ENCODE results near the gene MPLKIP.
"Not testable (repeated sequence)": the region's sequence is repeated elsewhere in the genome, so short reads cannot be mapped to it uniquely, and the experiment has no call there.

Gene MPLKIP

DNA sequence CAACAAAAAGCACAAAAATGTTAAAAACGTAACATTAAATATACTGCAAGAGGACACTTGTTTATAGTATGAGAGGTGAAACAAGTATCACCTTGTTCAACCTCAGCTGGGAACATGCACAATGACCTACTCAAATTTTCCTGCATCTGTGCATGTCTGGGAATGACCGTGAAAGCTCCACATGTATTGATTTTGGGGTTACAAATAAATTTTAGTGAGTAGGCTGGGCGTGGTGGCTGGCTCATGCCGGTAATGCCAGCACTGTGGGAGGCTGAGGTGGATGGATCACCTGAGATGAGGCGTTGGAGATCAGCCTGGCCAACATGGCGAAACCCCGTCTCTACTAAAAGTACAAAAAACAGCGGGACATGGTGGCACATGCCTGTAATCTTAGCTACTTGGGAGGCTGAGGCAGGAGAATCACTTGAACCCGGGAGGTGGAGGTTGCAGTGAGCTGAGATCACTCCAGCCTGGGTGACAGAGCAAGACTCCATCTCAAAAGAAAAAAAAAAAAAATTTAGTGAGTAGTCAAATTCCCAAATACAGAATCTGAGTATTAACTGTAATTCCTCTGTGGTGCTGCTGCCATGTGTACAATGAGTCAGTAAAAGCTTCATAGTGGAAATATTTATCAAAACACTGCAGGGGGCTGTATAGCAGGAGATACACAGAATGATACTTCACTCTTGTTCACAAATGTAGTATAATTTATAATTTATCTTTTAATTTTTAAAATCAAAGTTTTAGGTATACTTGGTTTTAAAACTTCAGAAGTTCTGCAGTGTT lies 41.5 kb upstream of the MPLKIP start:
- Histone ChIP-seq H4K20me1 (ENCODE audit: control insufficient read depth, insufficient read depth, low read depth, low read length) (no peaks in the 10 kb centered on the region), H3F3A (ENCODE audit: control insufficient read depth, insufficient read depth) (no peaks in the 10 kb centered on the region), H3K4me2 (ENCODE audit: low read length) (no peak overlapping the region), H3K9me3 (ENCODE audit: control insufficient read depth, insufficient read depth, low read length) (no peaks in the 10 kb centered on the region), H3K36me3 (ENCODE audit: control insufficient read depth, low read length) (no peaks in the 10 kb centered on the region), H3K4me3 (ENCODE audit: low read length) (no peak overlapping the region), H3K79me2 (ENCODE audit: control insufficient read depth, low read length) (no peaks in the 10 kb centered on the region), H3K27ac (ENCODE audit: low read depth, low read length) (no peak overlapping the region), H3K27me3 (ENCODE audit: control insufficient read depth, low read length) (no peaks in the 10 kb centered on the region), H3K9me2 (replicated peaks; ENCODE audit: control insufficient read depth, low read length) (no peaks in the 10 kb centered on the region), H3K4me1 (ENCODE audit: control insufficient read depth, low read length) (no peaks in the 10 kb centered on the region)
- TF ChIP-seq EZH2phosphoT487 (IDR thresholded peaks at IDR 0.05; ENCODE audit: borderline replicate concordance, low read length): no peak
- TF ChIP-seq, protein P1, sequence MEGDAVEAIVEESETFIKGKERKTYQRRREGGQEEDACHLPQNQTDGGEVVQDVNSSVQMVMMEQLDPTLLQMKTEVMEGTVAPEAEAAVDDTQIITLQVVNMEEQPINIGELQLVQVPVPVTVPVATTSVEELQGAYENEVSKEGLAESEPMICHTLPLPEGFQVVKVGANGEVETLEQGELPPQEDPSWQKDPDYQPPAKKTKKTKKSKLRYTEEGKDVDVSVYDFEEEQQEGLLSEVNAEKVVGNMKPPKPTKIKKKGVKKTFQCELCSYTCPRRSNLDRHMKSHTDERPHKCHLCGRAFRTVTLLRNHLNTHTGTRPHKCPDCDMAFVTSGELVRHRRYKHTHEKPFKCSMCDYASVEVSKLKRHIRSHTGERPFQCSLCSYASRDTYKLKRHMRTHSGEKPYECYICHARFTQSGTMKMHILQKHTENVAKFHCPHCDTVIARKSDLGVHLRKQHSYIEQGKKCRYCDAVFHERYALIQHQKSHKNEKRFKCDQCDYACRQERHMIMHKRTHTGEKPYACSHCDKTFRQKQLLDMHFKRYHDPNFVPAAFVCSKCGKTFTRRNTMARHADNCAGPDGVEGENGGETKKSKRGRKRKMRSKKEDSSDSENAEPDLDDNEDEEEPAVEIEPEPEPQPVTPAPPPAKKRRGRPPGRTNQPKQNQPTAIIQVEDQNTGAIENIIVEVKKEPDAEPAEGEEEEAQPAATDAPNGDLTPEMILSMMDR (IDR thresholded peaks at IDR 0.05; ENCODE audit: low read depth, low read length, poor library complexity, severe bottlenecking): no peak

DNA sequence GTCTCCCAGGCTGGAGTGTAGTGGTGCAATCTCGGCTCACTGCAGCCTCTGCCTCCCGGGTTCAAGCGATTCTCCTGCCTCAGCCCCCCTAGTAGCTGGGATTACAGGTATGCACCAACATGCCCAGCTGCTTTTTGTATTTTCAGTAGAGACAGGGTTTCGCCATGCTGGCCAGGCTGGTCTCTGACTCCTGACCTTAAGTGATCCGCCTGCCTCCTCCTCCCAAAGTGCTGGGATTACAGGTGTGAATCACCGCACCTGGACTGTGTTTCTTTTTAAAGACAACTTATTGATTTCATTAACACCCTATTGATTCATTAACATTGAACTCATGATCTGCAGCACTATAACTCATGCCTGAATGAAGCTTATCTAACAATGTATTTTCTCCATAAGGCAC lies 40.8 kb upstream of the MPLKIP start:
- not testable (repeated sequence) for H3F3A ChIP-seq (ENCODE audit: control insufficient read depth, insufficient read depth); H3K27me3 ChIP-seq (ENCODE audit: control insufficient read depth, low read length); H3K9me2 ChIP-seq (replicated peaks; ENCODE audit: control insufficient read depth, low read length); H3K4me3 ChIP-seq (ENCODE audit: low read length); H3K27ac ChIP-seq (ENCODE audit: low read depth, low read length); H3K9me3 ChIP-seq (ENCODE audit: control insufficient read depth, insufficient read depth, low read length); H3K36me3 ChIP-seq (ENCODE audit: control insufficient read depth, low read length); H4K20me1 ChIP-seq (ENCODE audit: control insufficient read depth, insufficient read depth, low read depth, low read length); H3K4me1 ChIP-seq (ENCODE audit: control insufficient read depth, low read length); H3K4me2 ChIP-seq (ENCODE audit: low read length); H3K79me2 ChIP-seq (ENCODE audit: control insufficient read depth, low read length)

DNA sequence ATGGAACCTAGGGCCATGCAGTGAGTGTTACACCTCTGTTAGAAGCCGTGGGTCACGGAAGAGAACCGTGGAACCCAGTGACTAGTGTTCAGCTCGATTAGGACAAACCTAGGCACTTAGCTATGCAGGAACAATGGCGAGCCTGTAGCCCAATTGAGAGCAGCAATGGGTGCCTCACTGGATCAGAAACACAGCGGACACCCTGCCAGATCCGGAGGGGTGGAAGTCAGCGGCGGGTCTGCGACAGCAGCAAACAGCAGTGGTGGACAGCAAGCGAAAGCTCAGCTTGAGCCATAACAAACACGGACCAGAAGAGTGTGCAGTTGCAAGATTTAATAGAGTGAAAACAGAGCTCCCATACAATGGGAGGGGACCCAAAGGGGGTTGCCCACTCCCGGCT lies 38.7 kb upstream of the MPLKIP start:
- not testable (repeated sequence) for H3F3A ChIP-seq (ENCODE audit: control insufficient read depth, insufficient read depth); H3K36me3 ChIP-seq (ENCODE audit: control insufficient read depth, low read length); H3K27ac ChIP-seq (ENCODE audit: low read depth, low read length); H3K4me3 ChIP-seq (ENCODE audit: low read length); H3K9me3 ChIP-seq (ENCODE audit: control insufficient read depth, insufficient read depth, low read length); H4K20me1 ChIP-seq (ENCODE audit: control insufficient read depth, insufficient read depth, low read depth, low read length); H3K4me1 ChIP-seq (ENCODE audit: control insufficient read depth, low read length); H3K27me3 ChIP-seq (ENCODE audit: control insufficient read depth, low read length); H3K9me2 ChIP-seq (replicated peaks; ENCODE audit: control insufficient read depth, low read length); H3K4me2 ChIP-seq (ENCODE audit: low read length); H3K79me2 ChIP-seq (ENCODE audit: control insufficient read depth, low read length)

DNA sequence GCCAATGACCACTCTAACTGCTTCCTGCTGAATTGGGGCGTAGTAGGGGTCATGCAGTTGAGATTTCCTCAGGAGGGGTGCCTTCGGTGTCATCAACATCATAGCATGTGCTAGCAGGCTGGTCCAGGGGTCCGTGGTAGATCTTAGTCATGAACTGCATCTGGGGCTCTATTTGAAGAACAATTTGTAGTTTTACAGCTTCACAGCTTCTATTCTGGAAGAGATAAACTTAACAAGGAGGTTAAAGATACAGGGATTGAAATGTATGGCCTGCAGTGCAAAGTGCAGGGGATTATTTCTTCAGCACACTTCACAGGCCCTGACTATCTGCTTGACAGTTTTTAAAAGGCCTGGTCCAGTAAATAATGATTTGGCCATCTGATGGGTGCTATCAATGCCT lies 33.8 kb upstream of the MPLKIP start:
- not testable (repeated sequence) for H3K27me3 ChIP-seq (ENCODE audit: control insufficient read depth, low read length); H3K4me2 ChIP-seq (ENCODE audit: low read length); H3K9me2 ChIP-seq (replicated peaks; ENCODE audit: control insufficient read depth, low read length); H3K9me3 ChIP-seq (ENCODE audit: control insufficient read depth, insufficient read depth, low read length); H4K20me1 ChIP-seq (ENCODE audit: control insufficient read depth, insufficient read depth, low read depth, low read length); H3K36me3 ChIP-seq (ENCODE audit: control insufficient read depth, low read length); H3F3A ChIP-seq (ENCODE audit: control insufficient read depth, insufficient read depth); H3K27ac ChIP-seq (ENCODE audit: low read depth, low read length); H3K79me2 ChIP-seq (ENCODE audit: control insufficient read depth, low read length); H3K4me3 ChIP-seq (ENCODE audit: low read length); H3K4me1 ChIP-seq (ENCODE audit: control insufficient read depth, low read length)

DNA sequence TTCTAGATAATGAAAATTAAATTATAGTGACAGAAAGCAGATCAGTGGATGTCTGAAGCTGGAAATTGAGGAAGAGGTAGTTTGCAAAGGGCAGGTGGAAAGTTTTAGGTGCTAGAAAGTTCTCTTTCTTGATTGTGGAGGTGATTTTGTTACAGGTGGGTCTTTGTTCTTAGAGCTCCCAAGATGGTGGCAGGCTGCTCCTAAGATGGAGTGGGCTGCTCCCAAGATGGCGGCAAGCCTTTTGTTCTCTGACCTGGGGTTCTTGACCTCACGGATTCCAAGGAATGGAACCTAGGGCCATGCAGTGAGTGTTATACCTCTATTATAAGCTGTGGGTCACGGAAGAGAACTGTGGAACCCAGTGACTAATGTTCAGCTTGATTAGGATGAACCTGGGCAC lies 32.9 kb upstream of the MPLKIP start:
- H3K36me3 ChIP-seq (ENCODE audit: control insufficient read depth, low read length): no peaks in the 10 kb centered on the region
- TF ChIP-seq, protein P1 (IDR thresholded peaks at IDR 0.05; ENCODE audit: low read depth, low read length, poor library complexity, severe bottlenecking): no peak
- no peak for TF ChIP-seq EZH2phosphoT487 (IDR thresholded peaks at IDR 0.05; ENCODE audit: borderline replicate concordance, low read length)
- no peak overlapping the region for H3K27ac ChIP-seq (ENCODE audit: low read depth, low read length)
- H3K27me3 ChIP-seq (ENCODE audit: control insufficient read depth, low read length): no peaks in the 10 kb centered on the region
- H3K4me2 ChIP-seq (ENCODE audit: low read length): no peak overlapping the region
- no peaks in the 10 kb centered on the region for H3K9me2 ChIP-seq (replicated peaks; ENCODE audit: control insufficient read depth, low read length)
- no peaks in the 10 kb centered on the region for H3F3A ChIP-seq (ENCODE audit: control insufficient read depth, insufficient read depth)
- H3K79me2 ChIP-seq (ENCODE audit: control insufficient read depth, low read length): no peaks in the 10 kb centered on the region
- no peaks in the 10 kb centered on the region for H3K9me3 ChIP-seq (ENCODE audit: control insufficient read depth, insufficient read depth, low read length)
- H3K4me1 ChIP-seq (ENCODE audit: control insufficient read depth, low read length): no peaks in the 10 kb centered on the region
- no peaks in the 10 kb centered on the region for H4K20me1 ChIP-seq (ENCODE audit: control insufficient read depth, insufficient read depth, low read depth, low read length)
- no peak overlapping the region for H3K4me3 ChIP-seq (ENCODE audit: low read length)
